Cardiac muscle cell (in vitro differentiated cells and primary cell): ENCODE measurements around the gene TFEC. TPM values are rescaled to one million over a fixed set of nuclear protein-coding genes. Genes with fewer than 3 reads are reported as not detected.

ENCODE experiments used
- DNase-seq, 2 donors: peaks; one replicate each; pipeline versions ENCODE4 v3.0.0 to v3.0.0-alpha.2; 2010 to 2017; ENCODE audit warnings: low read depth in 1 of 2, low spot score in 1 of 2
- H3K27ac ChIP-seq: fragments of 200-600 bp; sonication (generic); 2 replicates; pipeline ENCODE4 v1.5.1; 2016
- H3K27me3 ChIP-seq: fragments of 200-600 bp; sonication (generic); 2 replicates; pipeline ENCODE4 v1.6.0; 2016; ENCODE audit warnings: control low read depth
- H3K36me3 ChIP-seq: fragments of 200-600 bp; sonication (generic); 2 replicates; pipeline ENCODE4 v1.5.1; 2016; ENCODE audit warnings: control low read depth
- H3K4me1 ChIP-seq: fragments of 200-600 bp; sonication (generic); 2 replicates; pipeline ENCODE4 v1.8.1; 2017; ENCODE audit warnings: low read depth, mild to moderate bottlenecking, mixed run types
- H3K4me3 ChIP-seq: fragments of 200-600 bp; sonication (generic); 2 replicates; pipeline ENCODE4 v1.5.1; 2016; ENCODE audit warnings: mild to moderate bottlenecking
- H3K9me3 ChIP-seq: fragments of 200-600 bp; sonication (generic); 2 replicates; pipeline ENCODE4 v1.5.1; 2017; ENCODE audit warnings: low read depth, mild to moderate bottlenecking, control low read depth
- polyA plus RNA-seq: library from polyadenylated mRNA; unstranded; fragments of >200 nt; fragmentation: Nextera tagmentation; extraction: Ambion mirVana; gene quantifications from 2 replicates; pipeline ENCODE4 v1.2.1, GENCODE V29; 2016
- total RNA-seq: library from RNA; depleted of rRNA; stranded (reverse); fragments of >200 nt; gene quantifications from 2 replicates; pipeline ENCODE4 v1.2.3, GENCODE V29; 2016
- TF ChIP-seq, protein P1 (sequence below): IDR thresholded peaks from 2 replicates; pipeline ENCODE4 v1.5.1; 2012; ENCODE audit warnings: low read depth, mild to moderate bottlenecking, low read length

TFEC gene
- total and polyA plus RNA-seq, 2 experiments from 2014 or later: not detected

DNA sequence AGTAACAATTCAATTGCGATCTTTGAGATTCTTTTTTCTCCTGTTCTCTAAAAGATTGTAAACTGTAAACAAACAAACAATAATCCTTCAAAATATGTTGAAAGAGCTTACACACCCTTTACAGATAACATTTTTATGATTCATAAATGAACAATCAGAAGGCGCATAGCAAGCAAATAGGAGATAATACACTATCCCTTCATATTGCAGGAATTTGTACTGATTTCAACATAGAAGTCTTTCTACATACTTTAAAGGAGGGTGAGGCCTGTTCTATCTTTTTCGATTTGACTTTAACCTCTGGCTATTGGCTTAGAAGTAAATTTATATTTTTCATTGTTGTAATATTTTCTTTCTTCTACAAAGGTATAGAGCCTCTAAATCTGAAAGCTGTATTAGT lies 57.2 kb downstream of the TFEC start:
- H3K4me3 ChIP-seq: no peak overlapping the region
- TF ChIP-seq, protein P1, sequence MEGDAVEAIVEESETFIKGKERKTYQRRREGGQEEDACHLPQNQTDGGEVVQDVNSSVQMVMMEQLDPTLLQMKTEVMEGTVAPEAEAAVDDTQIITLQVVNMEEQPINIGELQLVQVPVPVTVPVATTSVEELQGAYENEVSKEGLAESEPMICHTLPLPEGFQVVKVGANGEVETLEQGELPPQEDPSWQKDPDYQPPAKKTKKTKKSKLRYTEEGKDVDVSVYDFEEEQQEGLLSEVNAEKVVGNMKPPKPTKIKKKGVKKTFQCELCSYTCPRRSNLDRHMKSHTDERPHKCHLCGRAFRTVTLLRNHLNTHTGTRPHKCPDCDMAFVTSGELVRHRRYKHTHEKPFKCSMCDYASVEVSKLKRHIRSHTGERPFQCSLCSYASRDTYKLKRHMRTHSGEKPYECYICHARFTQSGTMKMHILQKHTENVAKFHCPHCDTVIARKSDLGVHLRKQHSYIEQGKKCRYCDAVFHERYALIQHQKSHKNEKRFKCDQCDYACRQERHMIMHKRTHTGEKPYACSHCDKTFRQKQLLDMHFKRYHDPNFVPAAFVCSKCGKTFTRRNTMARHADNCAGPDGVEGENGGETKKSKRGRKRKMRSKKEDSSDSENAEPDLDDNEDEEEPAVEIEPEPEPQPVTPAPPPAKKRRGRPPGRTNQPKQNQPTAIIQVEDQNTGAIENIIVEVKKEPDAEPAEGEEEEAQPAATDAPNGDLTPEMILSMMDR: no peak
- DNase-seq: peak in 1 of 2 donors; percentile 16

DNA sequence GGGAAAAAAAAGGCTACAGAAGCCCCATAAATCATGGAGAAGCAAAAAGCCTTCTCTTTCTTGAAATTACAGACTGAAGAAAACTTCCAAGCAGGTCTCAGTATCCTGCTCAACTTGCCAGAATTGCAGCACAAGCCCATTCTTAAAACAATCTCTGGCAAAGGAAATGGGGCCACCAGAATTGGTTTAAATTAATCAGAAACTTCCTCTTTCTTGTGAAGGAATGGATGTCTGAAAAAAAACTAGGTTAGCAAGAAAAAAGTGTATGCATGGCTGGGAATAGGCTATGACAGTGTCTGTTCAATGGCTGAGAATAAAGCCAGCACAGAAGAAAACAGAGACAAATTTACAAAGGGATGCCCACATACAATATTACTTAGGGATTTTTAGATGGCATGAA lies 59.1 kb downstream of the TFEC start:
- no peak for DNase-seq
- TF ChIP-seq, protein P1: no peak
- H3K4me3 ChIP-seq: no peak overlapping the region
- no peaks in the 10 kb centered on the region for H3K27me3 ChIP-seq
- H3K27ac ChIP-seq: no peak overlapping the region
- H3K4me1 ChIP-seq: no peaks in the 10 kb centered on the region
- H3K36me3 ChIP-seq: no peaks in the 10 kb centered on the region
- no peaks in the 10 kb centered on the region for H3K9me3 ChIP-seq

More for the DNA sequence above, 57.2 kb downstream of the TFEC start:
- no peaks in the 10 kb centered on the region for H3K9me3 ChIP-seq
- H3K36me3 ChIP-seq: no peaks in the 10 kb centered on the region
- H3K27ac ChIP-seq: no peak overlapping the region
- H3K4me1 ChIP-seq: no peaks in the 10 kb centered on the region
- H3K27me3 ChIP-seq: no peaks in the 10 kb centered on the region

DNA sequence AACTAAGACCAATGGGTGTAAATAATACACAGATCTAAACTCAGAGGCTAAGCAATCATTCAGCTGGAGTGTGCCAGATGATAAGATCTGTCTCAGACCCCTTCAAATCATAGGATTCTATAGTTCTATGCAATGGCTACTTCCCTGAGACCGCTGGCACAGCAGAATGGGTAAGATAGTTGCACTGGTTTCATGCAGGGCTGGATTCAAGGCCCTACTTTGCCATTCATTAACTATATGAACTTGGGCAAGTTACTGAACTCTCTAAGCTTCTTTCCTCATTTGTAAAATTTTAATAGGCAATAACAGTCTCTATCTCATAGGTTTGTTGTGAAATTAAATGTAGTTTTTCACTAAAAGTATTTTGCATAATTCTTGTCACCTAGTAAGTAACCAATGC lies 62.0 kb downstream of the TFEC start:
- Histone ChIP-seq H3K27ac (no peak overlapping the region), H3K9me3 (no peaks in the 10 kb centered on the region), H3K36me3 (no peaks in the 10 kb centered on the region), H3K4me1 (no peaks in the 10 kb centered on the region), H3K4me3 (no peak overlapping the region), H3K27me3 (no peaks in the 10 kb centered on the region)
- TF ChIP-seq, protein P1: no peak
- no peak for DNase-seq

DNA sequence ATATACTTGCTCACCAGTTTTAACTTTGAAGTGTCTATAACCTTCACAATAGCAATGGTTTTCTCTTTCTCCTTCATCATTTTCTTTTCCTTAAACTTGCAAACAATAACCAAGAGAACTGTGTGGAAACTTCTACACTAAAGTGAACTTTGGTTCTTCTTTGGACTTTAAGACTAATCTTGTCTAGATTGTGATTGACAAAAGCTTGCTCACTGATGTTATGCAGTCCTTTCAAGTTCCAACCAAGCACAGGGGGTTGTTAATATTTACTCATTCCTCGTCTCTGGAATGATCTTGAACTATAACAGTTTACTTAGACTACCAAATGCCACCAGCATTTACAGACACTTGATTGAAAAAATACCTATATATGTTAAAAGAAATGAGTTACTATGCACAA lies 62.4 kb downstream of the TFEC start:
- TF ChIP-seq, protein P1: no peak
- Histone ChIP-seq H3K9me3 (no peaks in the 10 kb centered on the region), H3K27ac (no peak overlapping the region), H3K36me3 (no peaks in the 10 kb centered on the region), H3K27me3 (no peaks in the 10 kb centered on the region), H3K4me3 (no peak overlapping the region), H3K4me1 (no peaks in the 10 kb centered on the region)
- DNase-seq: no peak

DNA sequence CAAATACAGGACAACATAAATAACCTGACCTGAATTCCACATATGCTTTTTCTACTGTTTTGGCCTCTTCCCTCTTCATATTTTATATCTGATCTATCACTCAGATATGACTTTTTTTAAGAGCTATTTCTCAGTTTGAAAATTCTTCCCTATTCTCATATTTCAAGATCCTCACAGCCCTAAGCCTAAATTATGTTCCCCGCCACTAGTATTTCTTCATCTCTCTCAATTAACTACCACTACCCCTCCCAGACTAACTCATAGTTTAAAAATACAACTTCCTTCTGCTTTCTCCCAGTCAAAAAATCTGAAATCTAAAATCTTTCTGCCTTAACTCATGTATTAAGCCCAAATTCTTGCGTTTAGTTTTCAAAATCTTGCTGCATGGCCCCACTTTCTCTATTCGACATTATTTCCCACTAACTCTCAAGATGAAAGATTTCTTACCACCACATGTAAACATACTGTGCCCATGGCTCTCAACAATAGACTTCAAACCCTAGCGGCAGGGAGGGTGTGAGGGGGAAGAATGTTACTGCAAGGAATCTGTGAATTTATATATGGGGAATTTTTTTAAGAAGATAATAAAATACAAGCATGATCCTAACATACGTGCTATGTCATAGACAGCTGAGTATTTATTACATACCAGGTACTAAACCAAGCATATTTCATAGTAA lies 64.6 kb downstream of the TFEC start:
- Histone ChIP-seq H3K27ac (no peak overlapping the region), H3K36me3 (no peaks in the 10 kb centered on the region), H3K4me1 (no peaks in the 10 kb centered on the region), H3K4me3 (no peak overlapping the region), H3K9me3 (no peaks in the 10 kb centered on the region), H3K27me3 (no peaks in the 10 kb centered on the region)
- TF ChIP-seq, protein P1: no peak
- no peak for DNase-seq
